IPS DF 6.9 (cell line): Measurements from ENCODE around the gene ANKRD6.

Experiments used
- DNase-seq: peaks from one replicate; pipeline ENCODE4 v3.0.0-alpha.2; 2013; ENCODE audit warnings: low read depth, low spot score
- H3K27ac ChIP-seq: one replicate; pipeline ENCODE4 v1.5.1; 2013; ENCODE audit warnings: low read length, control low read depth
- H3K27me3 ChIP-seq: 2 replicates; pipeline ENCODE4 v1.6.1; 2013; ENCODE audit warnings: mild to moderate bottlenecking, low read length; ENCODE audit not compliant: control insufficient read depth, insufficient read depth
- H3K36me3 ChIP-seq: 2 replicates; pipeline ENCODE4 v1.6.1; 2013; ENCODE audit warnings: low read length; ENCODE audit not compliant: control insufficient read depth, insufficient read depth
- H3K4me1 ChIP-seq: 2 replicates; pipeline ENCODE4 v1.6.1; 2013; ENCODE audit warnings: low read length; ENCODE audit not compliant: control insufficient read depth, insufficient read depth
- H3K4me3 ChIP-seq: 2 replicates; pipeline ENCODE4 v1.5.1; 2013; ENCODE audit warnings: mild to moderate bottlenecking, low read length
- H3K9me3 ChIP-seq: 2 replicates; pipeline ENCODE4 v1.6.1; 2013; ENCODE audit warnings: low read length, inconsistent platforms; ENCODE audit not compliant: control insufficient read depth, insufficient read depth
- WGBS: extraction: QIAGEN DNeasy Blood & Tissue Kit; methylation state at CpG from one replicate; pipeline ENCODE4 v1.1.7; 2013; ENCODE audit warnings: mixed read lengths, missing lambda C conversion rate; ENCODE audit not compliant: insufficient read length, insufficient coverage; 5-methylcytosine and 5-hydroxymethylcytosine counted together

The ANKRD6 gene

GRCh38 chr6:89575562-89575960 is 142.6 kb downstream of the ANKRD6 start:
- no CpG with 5 or more reads among the region's 2 CpGs for WGBS
- H3K27me3 ChIP-seq: no peaks in the 10 kb centered on the region

GRCh38 chr6:89580997-89581666 is 148.2 kb downstream of the ANKRD6 start:
- no peak for DNase-seq
- Histone ChIP-seq H3K9me3 (no peaks in the 10 kb centered on the region), H3K27ac (no peak overlapping the region), H3K4me1 (0 out of 2 replicates have a peak, but pooled peaks cover 1% of the 10 kb centered on the region), H3K4me3 (no peak overlapping the region), H3K27me3 (no peaks in the 10 kb centered on the region), H3K36me3 (no peaks in the 10 kb centered on the region)
- no CpG with 5 or more reads among the region's 3 CpGs for WGBS

More at GRCh38 chr6:89575562-89575960, 142.6 kb downstream of the ANKRD6 start:
- Histone ChIP-seq H3K4me3 (no peak overlapping the region), H3K4me1 (0 out of 2 replicates have a peak, but pooled peaks cover under 1% of the 10 kb centered on the region), H3K27ac (no peak overlapping the region), H3K36me3 (no peaks in the 10 kb centered on the region), H3K9me3 (no peaks in the 10 kb centered on the region)
- DNase-seq: no peak

- Histone ChIP-seq H3K9me3 (no peaks in the 10 kb centered on the region), H3K27me3 (no peaks in the 10 kb centered on the region), H3K4me3 (no peak overlapping the region), H3K27ac (no peak overlapping the region), H3K36me3 (no peaks in the 10 kb centered on the region), H3K4me1 (0 out of 2 replicates have a peak, but pooled peaks cover 1% of the 10 kb centered on the region)
- WGBS: no CpG with 5 or more reads among the region's 4 CpGs
- DNase-seq: no peak
These were observed 148.7 kb downstream of the ANKRD6 start for GRCh38 chr6:89581689-89582088.

- no peak for DNase-seq
- Histone ChIP-seq H3K36me3 (no peaks in the 10 kb centered on the region), H3K4me3 (no peak overlapping the region), H3K4me1 (0 out of 2 replicates have a peak, but pooled peaks cover 1% of the 10 kb centered on the region), H3K27ac (no peak overlapping the region), H3K27me3 (no peaks in the 10 kb centered on the region), H3K9me3 (no peaks in the 10 kb centered on the region)
- no CpG with 5 or more reads among the region's 4 CpGs for WGBS
These were observed 149.8 kb downstream of the ANKRD6 start for GRCh38 chr6:89582669-89583325.

GRCh38 chr6:89583559-89583958 is 150.6 kb downstream of the ANKRD6 start:
- Histone ChIP-seq H3K27ac (no peak overlapping the region), H3K27me3 (no peaks in the 10 kb centered on the region), H3K4me3 (no peak overlapping the region), H3K9me3 (no peaks in the 10 kb centered on the region), H3K4me1 (0 out of 2 replicates have a peak, but pooled peaks cover 1% of the 10 kb centered on the region), H3K36me3 (no peaks in the 10 kb centered on the region)
- no CpG with 5 or more reads among the region's 2 CpGs for WGBS
- no peak for DNase-seq

GRCh38 chr6:89584539-89584938 is 151.6 kb downstream of the ANKRD6 start:
- Histone ChIP-seq H3K27me3 (no peaks in the 10 kb centered on the region), H3K4me3 (no peak overlapping the region), H3K27ac (no peak overlapping the region), H3K36me3 (no peaks in the 10 kb centered on the region), H3K4me1 (0 out of 2 replicates have a peak, but pooled peaks cover 1% of the 10 kb centered on the region), H3K9me3 (no peaks in the 10 kb centered on the region)
- no peak for DNase-seq
- no CpG with 5 or more reads among the region's 3 CpGs for WGBS

- no peaks in the 10 kb centered on the region for H3K27me3 ChIP-seq
- H3K4me3 ChIP-seq: no peak overlapping the region
- no CpG with 5 or more reads among the region's 1 CpG for WGBS
- no peaks in the 10 kb centered on the region for H3K9me3 ChIP-seq
- no peaks in the 10 kb centered on the region for H3K36me3 ChIP-seq
- no peak overlapping the region for H3K27ac ChIP-seq
- H3K4me1 ChIP-seq: 0 out of 2 replicates have a peak, but pooled peaks cover 1% of the 10 kb centered on the region
- no peak for DNase-seq
These were observed 152.2 kb downstream of the ANKRD6 start for GRCh38 chr6:89585154-89585553.

- no peak for DNase-seq
- no peaks in the 10 kb centered on the region for H3K4me1 ChIP-seq
- no CpG with 5 or more reads among the region's 7 CpGs for WGBS
- no peak overlapping the region for H3K4me3 ChIP-seq
- no peaks in the 10 kb centered on the region for H3K27me3 ChIP-seq
- no peak overlapping the region for H3K27ac ChIP-seq
- no peaks in the 10 kb centered on the region for H3K9me3 ChIP-seq
- H3K36me3 ChIP-seq: no peaks in the 10 kb centered on the region
These were observed 156.5 kb downstream of the ANKRD6 start for GRCh38 chr6:89589297-89590025.

GRCh38 chr6:89590133-89590532 is 157.2 kb downstream of the ANKRD6 start:
- Histone ChIP-seq H3K27me3 (no peaks in the 10 kb centered on the region), H3K36me3 (no peaks in the 10 kb centered on the region), H3K4me3 (no peak overlapping the region), H3K27ac (no peak overlapping the region), H3K9me3 (no peaks in the 10 kb centered on the region), H3K4me1 (no peaks in the 10 kb centered on the region)
- no peak for DNase-seq
- WGBS: no CpG with 5 or more reads among the region's 2 CpGs

GRCh38 chr6:89591745-89592144 is 158.8 kb downstream of the ANKRD6 start:
- no peaks in the 10 kb centered on the region for H3K27me3 ChIP-seq
- H3K4me3 ChIP-seq: no peak overlapping the region
- H3K4me1 ChIP-seq: no peaks in the 10 kb centered on the region
- no peak for DNase-seq
- no CpG with 5 or more reads among the region's 4 CpGs for WGBS
- H3K9me3 ChIP-seq: no peaks in the 10 kb centered on the region
- H3K27ac ChIP-seq: no peak overlapping the region
- no peaks in the 10 kb centered on the region for H3K36me3 ChIP-seq
